H1 (cell line): ENCODE measurements around the gene LRRC56. TPM values are rescaled to one million over a fixed set of nuclear protein-coding genes. Genes with fewer than 3 reads are reported as not detected.

Source experiments
- CTCF ChIA-PET: fragments of 300-600 bp; sonication (Branson Sonifier 250); formaldehyde crosslinking; loops from one replicate; lab custom pipeline; 2021; ENCODE audit not compliant: partially characterized antibody; lab: Charles Lee
- POLR2A ChIA-PET: fragments of 300-600 bp; sonication (Branson Sonifier 250); formaldehyde crosslinking; loops from one replicate; lab custom pipeline; 2021; ENCODE audit warnings: inconsistent platforms; ENCODE audit not compliant: partially characterized antibody; lab: Charles Lee
- DNase-seq, 2 experiments: peaks; one replicate each; pipeline versions ENCODE4 v3.0.0 to v3.0.0-alpha.2; 2010 to 2022; ENCODE audit warnings: low spot score in 2 of 2, low read depth in 1 of 2, mixed read lengths in 1 of 2
- FAIRE-seq: peaks from 2 replicates; lab custom pipeline; 2011; peaks lifted over from hg19 to GRCh38; lab: Jason Lieb, UNC
- H2AFZ ChIP-seq: 2 replicates; pipeline ENCODE4 v1.8.1; 2012; ENCODE audit warnings: low read length, inconsistent platforms
- H2AK5ac ChIP-seq: 2 replicates; pipeline ENCODE4 v1.6.1; 2013; ENCODE audit warnings: low read depth, low read length
- H2BK120ac ChIP-seq: replicated peaks from 2 replicates; pipeline ENCODE3; 2013; ENCODE audit warnings: low read depth, low read length, inconsistent platforms
- H2BK12ac ChIP-seq: 2 replicates; pipeline ENCODE4 v1.6.1; 2013; ENCODE audit warnings: low read depth, low read length
- H2BK15ac ChIP-seq: 2 replicates; pipeline ENCODE4 v1.6.1; 2013; ENCODE audit warnings: low read length
- H2BK20ac ChIP-seq: 2 replicates; pipeline ENCODE4 v1.6.1; 2013; ENCODE audit warnings: low read length
- H2BK5ac ChIP-seq: 2 replicates; pipeline ENCODE4 v1.6.1; 2013; ENCODE audit warnings: low read depth, low read length
- H3K14ac ChIP-seq: 2 replicates; pipeline ENCODE4 v1.6.1; 2013; ENCODE audit warnings: inconsistent platforms; ENCODE audit not compliant: insufficient read length
- H3K18ac ChIP-seq: 2 replicates; pipeline ENCODE4 v1.6.1; 2013; ENCODE audit warnings: low read length; ENCODE audit errors: extremely low read depth
- H3K23ac ChIP-seq: 2 replicates; pipeline ENCODE4 v1.6.1; 2013; ENCODE audit warnings: inconsistent platforms; ENCODE audit not compliant: insufficient read length
- H3K23me2 ChIP-seq: 2 replicates; pipeline ENCODE4 v1.6.1; 2013; ENCODE audit warnings: low read depth, low read length
- H3K27ac ChIP-seq: 2 replicates; pipeline ENCODE4 v1.6.1; 2011; ENCODE audit warnings: low read depth, low read length, inconsistent platforms
- H3K27me3 ChIP-seq, 4 experiments: replicated peaks in 1 of 4; 1 replicate in 1 of 4; 2 replicates in 3 of 4; pipeline versions ENCODE4 v1.6.1 to v1.8.1; 2011 to 2013; ENCODE audit warnings: low read length in 3 of 4, mild to moderate bottlenecking in 3 of 4, inconsistent platforms in 2 of 4, mixed read lengths in 2 of 4, moderate library complexity in 1 of 4; ENCODE audit not compliant: control insufficient read depth in 3 of 4, insufficient read depth in 3 of 4; ENCODE audit errors: extremely low read depth in 1 of 4
- H3K36me3 ChIP-seq, 4 experiments: 2 replicates each; pipeline versions ENCODE4 v1.6.1 to v1.8.1; 2011 to 2013; ENCODE audit warnings: mild to moderate bottlenecking in 4 of 4, low read length in 3 of 4, moderate library complexity in 2 of 4, control low read depth in 1 of 4, inconsistent platforms in 1 of 4; ENCODE audit not compliant: insufficient read depth in 4 of 4, control insufficient read depth in 2 of 4
- H3K4ac ChIP-seq: replicated peaks from 2 replicates; pipeline ENCODE3; 2013; ENCODE audit warnings: low read length, low read depth, mixed read lengths, inconsistent platforms; ENCODE audit not compliant: insufficient read length
- H3K4me1 ChIP-seq, 4 experiments: replicated peaks in 1 of 4; 1 replicate in 1 of 4; 2 replicates in 3 of 4; pipeline versions ENCODE4 v1.6.1 to v1.8.1; 2011 to 2013; ENCODE audit warnings: low read length in 3 of 4, inconsistent platforms in 2 of 4, mixed read lengths in 1 of 4; ENCODE audit not compliant: insufficient read depth in 4 of 4, control insufficient read depth in 3 of 4
- H3K4me2 ChIP-seq, 2 experiments: 2 replicates each; pipeline versions ENCODE4 v1.6.1 to v1.8.1; 2011 to 2013; ENCODE audit warnings: low read depth in 2 of 2, low read length in 2 of 2, control low read depth in 1 of 2, inconsistent platforms in 1 of 2, mild to moderate bottlenecking in 1 of 2; ENCODE audit not compliant: insufficient read depth in 1 of 2
- H3K4me3 ChIP-seq, 4 experiments: fragments of 200-600, 300-600 bp in 1 of 4; sonication (generic), shearing (Covaris generic), sonication (Bioruptor Twin) in 1 of 4; 2 replicates each; pipeline versions ENCODE4 v1.5.1 to v1.8.1; 2011 to 2016; ENCODE audit warnings: low read length in 4 of 4, low read depth in 3 of 4, control low read depth in 2 of 4, inconsistent platforms in 2 of 4, mild to moderate bottlenecking in 2 of 4, mixed read lengths in 1 of 4, moderate library complexity in 1 of 4; ENCODE audit not compliant: insufficient read depth in 2 of 4; ENCODE audit errors: extremely low read depth in 1 of 4
- H3K56ac ChIP-seq: replicated peaks from 2 replicates; pipeline ENCODE3; 2013; ENCODE audit warnings: low read depth, mild to moderate bottlenecking, mixed read lengths, low read length, inconsistent platforms; ENCODE audit not compliant: insufficient read length
- H3K79me1 ChIP-seq: 2 replicates; pipeline ENCODE4 v1.6.1; 2013; ENCODE audit warnings: low read depth, low read length, control low read depth
- H3K79me2 ChIP-seq, 2 experiments: 2 replicates each; pipeline versions ENCODE4 v1.6.1 to v1.8.1; 2012 to 2013; ENCODE audit warnings: low read length in 2 of 2, mild to moderate bottlenecking in 2 of 2, inconsistent platforms in 1 of 2; ENCODE audit not compliant: insufficient read depth in 2 of 2, control insufficient read depth in 1 of 2
- H3K9ac ChIP-seq, 4 experiments: replicated peaks in 1 of 4; 1 replicate in 1 of 4; 2 replicates in 3 of 4; pipeline versions ENCODE4 v1.6.1 to v1.8.1; 2011 to 2013; ENCODE audit warnings: low read depth in 3 of 4, low read length in 3 of 4, control low read depth in 2 of 4, mild to moderate bottlenecking in 2 of 4, moderate library complexity in 2 of 4, inconsistent platforms in 1 of 4; ENCODE audit errors: extremely low read depth in 1 of 4
- H3K9me3 ChIP-seq, 2 experiments: 2 replicates each; pipeline versions ENCODE4 v1.6.1 to v1.8.1; 2012 to 2013; ENCODE audit warnings: mild to moderate bottlenecking in 2 of 2, moderate library complexity in 2 of 2, control low read depth in 1 of 2, inconsistent platforms in 1 of 2, low read depth in 1 of 2, low read length in 1 of 2, mixed read lengths in 1 of 2; ENCODE audit not compliant: insufficient read depth in 2 of 2
- H4K20me1 ChIP-seq, 2 experiments: replicated peaks in 1 of 2; 2 replicates each; pipeline versions ENCODE3 to v1.8.1; 2011 to 2013; ENCODE audit warnings: inconsistent platforms in 2 of 2, low read length in 2 of 2, mild to moderate bottlenecking in 1 of 2; ENCODE audit not compliant: insufficient read depth in 2 of 2, control insufficient read depth in 1 of 2
- H4K5ac ChIP-seq: 2 replicates; pipeline ENCODE4 v1.6.1; 2013; ENCODE audit warnings: low read length, low read depth, mixed read lengths, inconsistent platforms; ENCODE audit not compliant: insufficient read length
- H4K8ac ChIP-seq: 2 replicates; pipeline ENCODE4 v1.8.0; 2013; ENCODE audit warnings: mild to moderate bottlenecking, moderate library complexity, low read length, inconsistent platforms; ENCODE audit not compliant: insufficient read depth; ENCODE audit errors: extremely low read depth
- H4K91ac ChIP-seq: replicated peaks from 2 replicates; pipeline ENCODE3; 2013; ENCODE audit warnings: low read length, mixed read lengths, inconsistent platforms; ENCODE audit not compliant: insufficient read length
- BCL11A ChIP-seq, 2 experiments: IDR thresholded peaks; one replicate each; pipeline ENCODE4 v1.6.1; 2011; ENCODE audit warnings: low read depth in 2 of 2, low read length in 2 of 2, mild to moderate bottlenecking in 2 of 2
- EZH2 ChIP-seq: fragments of 200-600 bp; sonication (generic); IDR thresholded peaks from 2 replicates; pipeline ENCODE4 v1.7.1; 2012; ENCODE audit warnings: low read depth, mild to moderate bottlenecking, moderate library complexity, low read length, inconsistent platforms; ENCODE audit not compliant: severe bottlenecking
- FOSL1 ChIP-seq: IDR thresholded peaks from 2 replicates; pipeline ENCODE4 v1.6.1; 2011; ENCODE audit warnings: mild to moderate bottlenecking, low read depth, low read length, moderate library complexity; ENCODE audit not compliant: insufficient read depth
- HDAC2 ChIP-seq, 2 experiments: fragments of 300-600 bp in 1 of 2; sonication (generic) in 1 of 2; IDR thresholded peaks; 2 replicates each; pipeline ENCODE4 v1.6.1; 2011 to 2012; ENCODE audit warnings: low read depth in 2 of 2, low read length in 2 of 2, mild to moderate bottlenecking in 2 of 2, moderate library complexity in 2 of 2, borderline replicate concordance in 1 of 2, inconsistent platforms in 1 of 2
- NANOG ChIP-seq: IDR thresholded peaks from 2 replicates; pipeline ENCODE4 v1.6.1; 2011; ENCODE audit warnings: low read length, low read depth, mild to moderate bottlenecking, inconsistent platforms; ENCODE audit not compliant: insufficient read depth, poor library complexity, severe bottlenecking
- POLR2AphosphoS5 ChIP-seq: IDR thresholded peaks from 2 replicates; pipeline ENCODE4 v1.6.1; 2011; ENCODE audit warnings: low read depth, low read length
- TBP ChIP-seq: IDR thresholded peaks from 2 replicates; pipeline ENCODE4 v1.6.1; 2011; ENCODE audit warnings: low read depth, low read length, improper control_type of control experiment
- TCF12 ChIP-seq: IDR thresholded peaks from 2 replicates; pipeline ENCODE4 v1.6.1; 2011; ENCODE audit warnings: low read depth, mild to moderate bottlenecking, low read length
- YY1 ChIP-seq: IDR thresholded peaks from 2 replicates; pipeline ENCODE4 v1.6.1; 2011; ENCODE audit warnings: low read depth, mild to moderate bottlenecking, low read length
- WGBS, 2 experiments: shearing (Covaris generic) in 1 of 2; methylation state at CpG; one replicate each; pipeline versions ENCODE4 v1.1.6 to v1.1.7; 2013 to 2015; ENCODE audit warnings: low lambda C conversion rate in 2 of 2, mixed read lengths in 2 of 2, inconsistent platforms in 1 of 2, low coverage in 1 of 2, missing lambda C conversion rate in 1 of 2; ENCODE audit not compliant: insufficient replicate concordance in 2 of 2, insufficient coverage in 1 of 2, insufficient read length in 1 of 2; ENCODE audit errors: extremely low coverage in 1 of 2, missing lambda C conversion rate in 1 of 2; 5-methylcytosine and 5-hydroxymethylcytosine counted together
- polyA plus RNA-seq, 7 experiments: library from polyadenylated mRNA; depleted of rRNA in 3 of 7; stranded (reverse) in 5 of 7; unstranded in 2 of 7; fragments of >200 nt in 5 of 7; fragments of 200-250 nt in 2 of 7; gene quantifications; 1 replicate in 5 of 7; 2 replicates in 1 of 7; 4 replicates in 1 of 7; pipeline versions ENCODE4 v1.2.1 to v1.2.3, GENCODE V29; 2011 to 2013; ENCODE audit warnings: missing spikeins in 2 of 7, mixed read lengths in 2 of 7
- total RNA-seq: library from RNA; stranded (reverse); fragmentation: NEBNext Ultra II Directional; extraction: Animal tissue kit (Norgen Biotek cat#: 25700); gene quantifications from 2 replicates; pipeline ENCODE4 v1.2.1, GENCODE V29; 2021
- TF ChIP-seq, protein P1 (sequence below): IDR thresholded peaks from 2 replicates; pipeline ENCODE4 v1.6.1; 2011; ENCODE audit warnings: low read depth, mild to moderate bottlenecking, low read length; ENCODE audit not compliant: insufficient read depth

LRRC56 gene
- total and polyA plus RNA-seq, 2 of the 8 experiments (the other 6 are each of a cell fraction or from before 2014, with no cell fraction given), result 0.94 to 1.9 TPM

DNA sequence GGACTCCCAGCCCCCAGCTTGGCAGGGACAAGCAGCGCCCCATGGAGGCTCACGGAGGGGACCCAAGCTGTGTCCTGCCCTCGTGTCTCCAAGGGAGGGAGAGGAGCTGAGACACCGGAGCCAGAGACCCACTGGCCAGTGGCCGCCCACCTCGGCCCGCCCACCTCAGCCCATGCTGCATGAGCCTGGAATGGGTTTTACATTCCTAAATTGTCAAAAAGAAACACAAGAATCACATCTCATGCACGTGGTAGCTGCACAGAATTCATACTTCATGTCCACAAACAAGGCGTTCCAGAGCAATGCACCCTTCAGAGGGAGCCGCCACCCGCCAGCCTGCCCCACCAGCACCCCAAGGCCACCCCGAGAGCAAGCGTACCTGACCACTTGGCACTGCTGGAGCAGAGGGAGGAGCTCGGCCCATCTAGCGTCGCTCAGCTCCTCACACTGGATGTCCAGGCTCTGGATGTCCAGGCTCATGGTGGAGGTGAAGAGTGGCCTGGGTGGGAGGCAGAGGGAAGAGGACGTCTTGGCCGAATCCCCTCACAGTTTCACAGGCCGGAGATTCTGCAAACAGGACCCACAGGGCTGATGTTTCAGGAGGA is 35.5 kb upstream of the LRRC56 start:
- POLR2A ChIA-PET, result interaction anchor here (1.0 to 7.1 kb wide), 2 partner anchors 8 to 30 kb away, joined by 3 to 41 read pairs; no protein-coding TSS in a partner anchor
- WGBS, 2 experiments, result 93% methylated on average over 19 of the region's 19 CpGs; no CpG with 5 or more reads in 1 of the 2 experiments
- FAIRE-seq, result no peak

More for the DNA sequence above, 35.5 kb upstream of the LRRC56 start:
- H3K9me3 ChIP-seq, result peaks cover 11 to 19% of the 10 kb centered on the region in 2 experiments; a peak in 3 of 4 replicates
- H4K5ac ChIP-seq, result no peak overlapping the region
- H4K91ac ChIP-seq, result no peak overlapping the region
- H2BK5ac ChIP-seq, result no peak overlapping the region
- no peak overlapping the region for H2AFZ ChIP-seq
- H3K23ac ChIP-seq, result no peak overlapping the region
- no peak for DNase-seq
- H3K18ac ChIP-seq, result no peak overlapping the region
- TF ChIP-seq, protein P1, sequence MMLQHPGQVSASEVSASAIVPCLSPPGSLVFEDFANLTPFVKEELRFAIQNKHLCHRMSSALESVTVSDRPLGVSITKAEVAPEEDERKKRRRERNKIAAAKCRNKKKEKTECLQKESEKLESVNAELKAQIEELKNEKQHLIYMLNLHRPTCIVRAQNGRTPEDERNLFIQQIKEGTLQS, result no peak
- TF ChIP-seq YY1, result no peak
- no peak for TF ChIP-seq FOSL1
- no peak for TF ChIP-seq EZH2
- no peak for TF ChIP-seq POLR2AphosphoS5
- TF ChIP-seq TCF12, result no peak
- TF ChIP-seq NANOG, result no peak
- no peak for TF ChIP-seq BCL11A (IDR thresholded peaks at IDR 0.05; ENCODE audit: low read depth in 2 of 2, low read length in 2 of 2)
- no peak for TF ChIP-seq HDAC2 (IDR thresholded peaks at IDR 0.05; ENCODE audit: borderline replicate concordance in 1 of 2, low read depth in 2 of 2, low read length in 2 of 2)
- no peak for TF ChIP-seq TBP
- H2BK15ac ChIP-seq, result no peak overlapping the region
- peaks cover 2% of the 10 kb centered on the region for H3K79me1 ChIP-seq
- CTCF ChIA-PET, result interaction anchor here (1.1 to 1.7 kb wide), 3 partner anchors 14 to 139 kb away, joined by 3 read pairs; no protein-coding TSS in a partner anchor
- no peak overlapping the region for H3K56ac ChIP-seq
- H3K4me1 ChIP-seq, result peaks cover 0 to 4% (median under 1%) of the 10 kb centered on the region in 4 experiments; a peak in 1 of 7 replicates
- H3K27ac ChIP-seq, result no peak overlapping the region
- H3K36me3 ChIP-seq, result peaks cover 17 to 42% (median 29%) of the 10 kb centered on the region in 4 experiments; a peak in 7 of 8 replicates
- H3K4me3 ChIP-seq, result no peak overlapping the region
- H3K4ac ChIP-seq, result no peak overlapping the region
- H3K4me2 ChIP-seq, result no peak overlapping the region
- no peak overlapping the region for H4K8ac ChIP-seq
- H2AK5ac ChIP-seq, result no peak overlapping the region
- H3K79me2 ChIP-seq, result peaks cover 0 to 14% of the 10 kb centered on the region in 2 experiments; a peak in 1 of 4 replicates
- H2BK12ac ChIP-seq, result no peak overlapping the region
- no peak overlapping the region for H3K14ac ChIP-seq
- peaks cover 6% of the 10 kb centered on the region for H3K23me2 ChIP-seq
- H3K9ac ChIP-seq, result no peak overlapping the region
- H3K27me3 ChIP-seq, result no peaks in the 10 kb centered on the region
- peaks cover 2 to 10% of the 10 kb centered on the region in 2 experiments for H4K20me1 ChIP-seq
- no peak overlapping the region for H2BK20ac ChIP-seq
- no peak overlapping the region for H2BK120ac ChIP-seq
